ENCODE results near the gene ZBTB7A. TPM values are rescaled to one million over a fixed set of nuclear protein-coding genes. Genes with fewer than 3 reads are reported as not detected.

The ZBTB7A gene
- total RNA-seq, 1 donor from 2014 or later: 19.1 TPM

GRCh38 chr19:4062419-4063368 is 4.0 kb downstream of the ZBTB7A start:
- no peak overlapping the region for H3K27ac Mint-ChIP-seq
- TF ChIP-seq, protein P1, sequence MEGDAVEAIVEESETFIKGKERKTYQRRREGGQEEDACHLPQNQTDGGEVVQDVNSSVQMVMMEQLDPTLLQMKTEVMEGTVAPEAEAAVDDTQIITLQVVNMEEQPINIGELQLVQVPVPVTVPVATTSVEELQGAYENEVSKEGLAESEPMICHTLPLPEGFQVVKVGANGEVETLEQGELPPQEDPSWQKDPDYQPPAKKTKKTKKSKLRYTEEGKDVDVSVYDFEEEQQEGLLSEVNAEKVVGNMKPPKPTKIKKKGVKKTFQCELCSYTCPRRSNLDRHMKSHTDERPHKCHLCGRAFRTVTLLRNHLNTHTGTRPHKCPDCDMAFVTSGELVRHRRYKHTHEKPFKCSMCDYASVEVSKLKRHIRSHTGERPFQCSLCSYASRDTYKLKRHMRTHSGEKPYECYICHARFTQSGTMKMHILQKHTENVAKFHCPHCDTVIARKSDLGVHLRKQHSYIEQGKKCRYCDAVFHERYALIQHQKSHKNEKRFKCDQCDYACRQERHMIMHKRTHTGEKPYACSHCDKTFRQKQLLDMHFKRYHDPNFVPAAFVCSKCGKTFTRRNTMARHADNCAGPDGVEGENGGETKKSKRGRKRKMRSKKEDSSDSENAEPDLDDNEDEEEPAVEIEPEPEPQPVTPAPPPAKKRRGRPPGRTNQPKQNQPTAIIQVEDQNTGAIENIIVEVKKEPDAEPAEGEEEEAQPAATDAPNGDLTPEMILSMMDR (IDR thresholded peaks at IDR 0.05; ENCODE audit: unreplicated experiment): no peak
- peaks cover 2% of the 10 kb centered on the region for H3K4me1 Mint-ChIP-seq (ENCODE audit: low read depth)
- no peaks in the 10 kb centered on the region for H3K36me3 Mint-ChIP-seq (ENCODE audit: insufficient read depth)
- H3K4me3 Mint-ChIP-seq (ENCODE audit: low read depth): no peak overlapping the region
- no peak for DNase-seq (ENCODE audit: low spot score, unreplicated experiment)
- H3K9me3 Mint-ChIP-seq (ENCODE audit: low read depth): no peaks in the 10 kb centered on the region
- H3K27me3 Mint-ChIP-seq: no peaks in the 10 kb centered on the region

GRCh38 chr19:4061683-4062418 is 4.8 kb downstream of the ZBTB7A start:
- Mint-ChIP-seq H3K4me1 (ENCODE audit: low read depth) (peaks cover 2% of the 10 kb centered on the region), H3K36me3 (ENCODE audit: insufficient read depth) (no peaks in the 10 kb centered on the region), H3K4me3 (ENCODE audit: low read depth) (no peak overlapping the region), H3K27ac (no peak overlapping the region), H3K27me3 (no peaks in the 10 kb centered on the region), H3K9me3 (ENCODE audit: low read depth) (no peaks in the 10 kb centered on the region)
- no peak for DNase-seq (ENCODE audit: low spot score, unreplicated experiment)
- TF ChIP-seq, protein P1 (IDR thresholded peaks at IDR 0.05; ENCODE audit: unreplicated experiment): no peak

- no peaks in the 10 kb centered on the region for H3K36me3 Mint-ChIP-seq (ENCODE audit: insufficient read depth)
Observed at GRCh38 chr19:4061178-4061682, 5.5 kb downstream of the ZBTB7A start.

GRCh38 chr19:4060621-4061177 is 6.0 kb downstream of the ZBTB7A start:
- no peak for DNase-seq (ENCODE audit: low spot score, unreplicated experiment)
- Mint-ChIP-seq H3K4me3 (ENCODE audit: low read depth) (no peak overlapping the region), H3K4me1 (ENCODE audit: low read depth) (peaks cover 2% of the 10 kb centered on the region), H3K27ac (peak overlapping the region; percentile 85), H3K9me3 (ENCODE audit: low read depth) (no peaks in the 10 kb centered on the region), H3K27me3 (no peaks in the 10 kb centered on the region), H3K36me3 (ENCODE audit: insufficient read depth) (no peaks in the 10 kb centered on the region)
- TF ChIP-seq, protein P1 (IDR thresholded peaks at IDR 0.05; ENCODE audit: unreplicated experiment): no peak

More at GRCh38 chr19:4061178-4061682, 5.5 kb downstream of the ZBTB7A start:
- Mint-ChIP-seq H3K27me3 (no peaks in the 10 kb centered on the region), H3K27ac (no peak overlapping the region), H3K4me1 (ENCODE audit: low read depth) (peaks cover 2% of the 10 kb centered on the region), H3K4me3 (ENCODE audit: low read depth) (no peak overlapping the region), H3K9me3 (ENCODE audit: low read depth) (no peaks in the 10 kb centered on the region)
- TF ChIP-seq, protein P1 (IDR thresholded peaks at IDR 0.05; ENCODE audit: unreplicated experiment): no peak
- no peak for DNase-seq (ENCODE audit: low spot score, unreplicated experiment)

Data from progenitor cell of endocrine pancreas (in vitro differentiated cells).